HG03520 (cell line): Measurements from ENCODE around the gene SNX19.

Source experiments
- ATAC-seq: cut with Tn5 transposase; IDR thresholded peaks from one replicate; pipeline ENCODE4 v1.9.1; 2021; ENCODE audit warnings: mild to moderate bottlenecking, moderate library complexity; ENCODE audit not compliant: unreplicated experiment

The SNX19 gene

GRCh38 chr11:130906616-130907015 is 9.7 kb downstream of the SNX19 start:
- no peak for ATAC-seq

- no peak for ATAC-seq
Observed at GRCh38 chr11:130905512-130905911, 10.8 kb downstream of the SNX19 start.

GRCh38 chr11:130904380-130904779 is 11.9 kb downstream of the SNX19 start:
- no peak for ATAC-seq

- ATAC-seq, result no peak
Observed at GRCh38 chr11:130902380-130902779, 13.9 kb downstream of the SNX19 start.

- no peak for ATAC-seq
Observed at GRCh38 chr11:130899106-130899505, 17.2 kb downstream of the SNX19 start.

DNA sequence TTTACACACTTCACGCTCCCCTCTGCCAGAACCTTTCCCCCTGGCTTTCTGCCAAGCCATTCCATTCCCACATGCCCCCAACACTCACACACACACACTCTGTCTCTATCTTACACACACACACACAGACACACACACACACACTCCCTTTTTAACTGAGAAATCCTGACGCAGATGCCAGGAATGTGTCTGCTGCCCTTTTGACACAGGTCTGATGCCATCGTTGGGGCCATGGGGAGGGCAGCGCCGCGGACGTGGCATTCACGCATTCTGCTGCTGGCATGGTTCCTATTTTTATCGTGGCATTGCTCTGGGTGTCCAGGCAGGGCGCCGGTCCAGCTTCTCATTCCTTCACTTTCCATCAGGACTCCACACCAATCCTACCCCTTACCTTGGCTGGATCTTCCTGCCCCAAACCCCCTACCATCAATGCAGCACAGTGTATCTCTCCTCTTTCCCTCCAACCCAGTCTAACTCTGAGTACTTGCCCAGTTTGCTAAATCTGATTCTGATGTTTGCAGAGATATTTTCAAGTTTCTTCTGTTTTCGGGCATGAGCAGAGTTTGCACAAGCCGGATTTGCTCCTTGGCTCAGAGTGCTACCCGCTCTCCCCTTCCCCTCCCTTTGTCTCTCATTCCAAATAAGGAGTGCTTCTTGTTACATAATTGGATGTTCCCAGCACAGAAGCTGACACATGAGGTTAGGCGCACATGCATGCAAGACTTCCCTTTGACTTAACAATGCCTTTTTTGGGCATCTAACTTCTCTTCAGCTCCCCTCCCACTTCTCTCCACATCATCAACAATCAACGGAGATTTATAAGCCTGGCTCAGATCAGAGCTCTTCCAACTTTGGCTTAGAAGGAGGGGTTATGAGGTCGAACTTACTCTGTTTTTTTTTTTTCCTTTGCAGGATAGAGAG is 18.8 kb downstream of the SNX19 start:
- ATAC-seq, result no peak

- peak; percentile 91 for ATAC-seq
Observed at GRCh38 chr11:130894322-130895025, 21.8 kb downstream of the SNX19 start.

DNA sequence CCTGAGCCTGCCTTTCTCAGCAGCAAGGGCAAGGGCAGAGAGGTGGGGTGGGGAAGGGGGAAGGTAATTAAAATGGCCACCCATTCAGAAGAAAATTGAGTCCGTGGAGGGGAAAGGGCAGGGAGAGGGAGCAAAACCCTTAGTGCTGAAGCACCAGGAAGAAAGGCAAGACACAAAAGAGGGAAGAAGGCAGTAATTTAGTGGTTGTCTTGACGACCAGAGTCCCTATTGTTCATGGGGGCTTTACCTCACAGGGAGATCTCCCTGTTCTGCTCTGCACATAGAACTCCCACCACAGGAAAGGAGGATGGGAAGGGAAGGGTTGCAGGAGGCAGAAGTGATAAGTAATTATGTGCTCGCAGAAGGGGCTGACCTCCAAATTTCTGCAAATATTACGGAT is 23.4 kb downstream of the SNX19 start:
- no peak for ATAC-seq

- ATAC-seq, result no peak
Observed at GRCh38 chr11:130891326-130891725, 25.0 kb downstream of the SNX19 start.

- no peak for ATAC-seq
Observed at GRCh38 chr11:130890039-130890745, 26.1 kb downstream of the SNX19 start.

- ATAC-seq, result no peak
Observed at GRCh38 chr11:130888790-130889189, 27.5 kb downstream of the SNX19 start.

DNA sequence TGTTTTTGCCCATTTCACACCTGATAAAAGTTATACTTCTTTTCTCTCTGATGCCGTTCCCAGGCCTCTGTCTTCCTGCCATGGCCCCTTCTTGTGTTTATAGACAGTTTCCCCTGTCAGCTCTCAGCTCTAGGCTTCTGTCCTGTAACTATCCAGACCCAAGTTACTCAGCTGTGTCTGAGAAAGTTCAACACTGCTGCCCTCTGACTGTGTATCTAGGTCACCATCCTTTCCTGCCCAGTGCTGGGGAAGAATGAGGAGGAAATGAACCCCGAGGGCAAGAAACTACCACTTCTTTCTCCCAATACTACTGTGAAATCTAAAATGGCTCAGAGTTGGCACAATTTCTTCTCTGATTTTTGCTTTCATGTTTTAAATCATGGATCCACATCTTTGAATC is 29.6 kb downstream of the SNX19 start:
- ATAC-seq, result no peak

- ATAC-seq, result no peak
Observed at GRCh38 chr11:130882138-130882551, 34.1 kb downstream of the SNX19 start.

DNA sequence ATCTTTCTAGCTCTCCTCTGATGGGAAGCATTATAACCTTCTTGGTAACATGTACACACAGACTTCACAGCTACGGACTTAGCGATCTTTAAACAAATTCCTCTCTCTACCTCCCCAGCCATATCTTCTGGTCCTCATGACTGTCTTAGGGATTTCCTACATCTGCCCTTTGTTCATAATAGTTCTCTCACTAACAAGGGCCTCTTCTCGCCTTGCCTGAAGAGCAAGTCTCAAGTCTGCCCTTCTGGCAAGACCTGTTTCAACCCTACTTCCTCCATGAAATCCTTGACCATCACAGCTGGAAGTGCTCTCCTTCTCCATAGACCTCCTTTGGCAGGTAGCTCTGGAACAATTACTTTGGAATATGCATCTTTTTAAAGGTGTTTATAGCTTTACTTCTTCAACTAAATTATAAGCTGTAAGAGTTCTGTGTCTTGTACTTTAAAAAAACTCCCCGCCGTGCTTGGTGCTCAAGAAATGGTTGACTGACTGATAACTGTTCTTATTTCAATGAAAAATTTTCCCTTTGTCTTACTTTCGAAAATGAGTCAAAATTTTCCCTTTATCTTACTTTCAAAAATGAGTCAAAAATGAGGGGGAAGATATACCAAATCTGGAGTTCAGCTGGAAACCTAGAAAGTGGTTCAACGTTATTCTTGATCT is 34.7 kb downstream of the SNX19 start:
- no peak for ATAC-seq

GRCh38 chr11:130879836-130880235 is 36.4 kb downstream of the SNX19 start:
- ATAC-seq, result no peak

- no peak for ATAC-seq
Observed at GRCh38 chr11:130876931-130877915, 39.1 kb downstream of the SNX19 start.

GRCh38 chr11:130876100-130876499 is 40.2 kb downstream of the SNX19 start:
- no peak for ATAC-seq

DNA sequence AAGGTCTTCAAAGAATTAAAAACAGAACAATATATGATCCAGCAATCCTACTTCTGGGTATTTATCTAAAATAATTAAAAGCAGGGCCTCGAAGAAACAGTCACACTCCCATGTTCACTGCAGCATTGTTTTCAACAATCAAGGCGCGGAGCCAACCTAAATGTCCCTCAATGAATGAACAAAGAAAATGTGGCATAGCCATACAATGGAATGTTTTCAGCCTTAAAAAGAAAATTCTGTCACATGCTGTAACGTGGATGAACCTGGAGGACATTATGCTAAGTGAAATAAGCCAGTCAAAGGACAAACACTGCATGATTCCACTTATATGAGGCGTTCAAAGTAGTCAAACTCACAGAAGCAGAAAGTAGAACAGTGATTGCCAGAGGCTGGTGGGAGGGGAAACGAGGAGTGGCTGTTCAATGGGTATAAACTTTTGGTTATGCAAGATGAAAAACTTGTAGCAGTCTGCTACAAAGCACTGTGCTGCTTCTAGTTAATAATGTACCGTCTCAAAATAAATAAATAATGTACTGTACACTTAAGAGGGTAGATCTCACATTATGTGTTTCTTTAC is 41.2 kb downstream of the SNX19 start:
- ATAC-seq, result no peak

- ATAC-seq, result no peak
Observed at GRCh38 chr11:130874396-130874795, 41.9 kb downstream of the SNX19 start.
